Stimulated activated CD8-positive, alpha-beta memory T cell treated with anti-CD3 and anti-CD28 coated beads, Interleukin-4, amount 100 ng/mL, for 48 hours (primary cell): ENCODE results near the gene SRRM1.
A peak's percentile ranks its signal among the peaks of the same experiment; 100 is the strongest.
"Not testable (repeated sequence)": the region's sequence is repeated elsewhere in the genome, so short reads cannot be mapped to it uniquely, and the experiment has no call there.

Source experiments
- DNase-seq: peaks from one replicate; pipeline ENCODE4 v3.0.0-alpha.2; 2020

Gene SRRM1

DNA sequence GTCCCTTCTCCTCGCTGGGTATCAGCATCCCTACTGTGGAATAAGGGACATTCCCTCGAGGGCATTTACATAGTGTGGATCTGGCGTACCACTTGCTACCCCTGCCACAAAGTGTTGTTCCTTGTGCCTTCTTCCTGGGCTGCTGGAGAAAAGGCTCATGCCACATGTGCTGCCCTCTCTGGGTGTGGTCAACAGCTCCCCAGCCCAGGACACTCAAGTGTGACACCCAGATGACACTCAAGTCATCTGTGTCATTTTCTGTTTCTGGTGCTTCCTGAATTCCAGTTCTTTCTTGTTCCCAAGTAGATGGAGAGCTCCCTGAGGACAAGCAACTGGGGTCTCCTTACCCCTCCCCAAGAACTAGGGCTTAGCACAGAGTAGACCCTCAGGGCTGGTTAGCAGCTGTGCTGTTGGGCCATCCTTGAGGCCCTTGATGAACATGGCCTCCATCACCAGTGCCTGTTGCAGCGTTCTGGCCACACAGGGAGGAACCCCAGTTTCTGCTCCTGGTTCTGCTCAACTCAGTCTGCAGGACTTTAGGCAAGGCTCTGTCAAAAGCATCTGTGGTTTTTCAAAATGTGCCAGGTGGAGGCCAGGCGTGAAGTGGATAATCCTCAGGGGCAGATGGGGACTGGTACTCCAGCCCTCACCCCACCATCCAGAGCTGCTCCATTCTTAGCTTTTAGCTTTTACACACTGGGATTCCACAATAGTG, 53.1 kb downstream of the SRRM1 start:
- no peak for DNase-seq

- DNase-seq = no peak
Observed at GRCh38 chr1:24696756-24697330, 53.7 kb downstream of the SRRM1 start.

DNA sequence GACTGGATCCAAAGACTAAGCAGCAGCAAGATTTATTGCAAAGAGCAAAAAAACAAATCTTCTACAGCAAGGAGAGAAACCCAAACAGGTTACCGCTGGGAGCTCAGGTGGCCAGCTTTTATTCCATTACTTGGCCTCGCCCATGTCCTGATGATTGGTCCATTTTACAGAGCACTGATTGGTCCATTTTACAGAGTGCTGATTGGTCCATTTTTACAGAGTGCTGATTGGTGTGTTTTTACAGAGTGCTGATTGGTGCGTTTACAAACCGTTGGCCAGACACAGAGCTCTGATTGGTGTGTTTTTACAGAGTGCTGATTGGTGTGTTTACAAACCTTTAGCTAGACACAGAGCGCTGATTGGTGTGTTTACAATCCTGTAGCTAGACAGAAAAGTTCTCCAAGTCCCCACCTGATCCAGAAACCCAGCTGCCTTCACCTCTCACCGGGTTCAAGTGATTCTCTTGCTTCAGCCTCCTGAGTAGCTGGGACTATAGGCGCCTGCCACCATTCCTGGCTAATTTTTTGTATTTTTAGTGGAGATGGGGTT, 54.4 kb downstream of the SRRM1 start:
- not testable (repeated sequence) for DNase-seq

GRCh38 chr1:24698326-24698725, 55.2 kb downstream of the SRRM1 start:
- not testable (repeated sequence) for DNase-seq

DNA sequence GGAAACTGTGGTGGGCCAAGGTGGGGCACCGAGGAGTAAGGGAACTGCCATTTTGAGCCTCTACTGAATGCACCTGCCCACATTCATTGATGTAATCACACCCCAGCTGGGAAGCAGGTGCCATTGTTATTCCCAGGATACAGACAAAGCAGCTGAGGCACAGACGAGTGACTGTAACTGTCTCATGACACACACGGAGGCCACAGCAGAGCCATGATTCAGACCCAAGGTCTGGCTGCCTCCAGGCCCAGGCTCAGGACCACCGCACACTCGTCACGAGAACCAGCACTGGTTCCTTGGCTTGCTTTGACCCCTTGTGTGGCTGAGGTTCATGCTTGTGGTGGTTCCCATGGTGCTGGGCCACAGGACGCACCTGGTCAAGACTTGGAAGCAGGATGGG, 56.5 kb downstream of the SRRM1 start:
- no peak for DNase-seq

DNA sequence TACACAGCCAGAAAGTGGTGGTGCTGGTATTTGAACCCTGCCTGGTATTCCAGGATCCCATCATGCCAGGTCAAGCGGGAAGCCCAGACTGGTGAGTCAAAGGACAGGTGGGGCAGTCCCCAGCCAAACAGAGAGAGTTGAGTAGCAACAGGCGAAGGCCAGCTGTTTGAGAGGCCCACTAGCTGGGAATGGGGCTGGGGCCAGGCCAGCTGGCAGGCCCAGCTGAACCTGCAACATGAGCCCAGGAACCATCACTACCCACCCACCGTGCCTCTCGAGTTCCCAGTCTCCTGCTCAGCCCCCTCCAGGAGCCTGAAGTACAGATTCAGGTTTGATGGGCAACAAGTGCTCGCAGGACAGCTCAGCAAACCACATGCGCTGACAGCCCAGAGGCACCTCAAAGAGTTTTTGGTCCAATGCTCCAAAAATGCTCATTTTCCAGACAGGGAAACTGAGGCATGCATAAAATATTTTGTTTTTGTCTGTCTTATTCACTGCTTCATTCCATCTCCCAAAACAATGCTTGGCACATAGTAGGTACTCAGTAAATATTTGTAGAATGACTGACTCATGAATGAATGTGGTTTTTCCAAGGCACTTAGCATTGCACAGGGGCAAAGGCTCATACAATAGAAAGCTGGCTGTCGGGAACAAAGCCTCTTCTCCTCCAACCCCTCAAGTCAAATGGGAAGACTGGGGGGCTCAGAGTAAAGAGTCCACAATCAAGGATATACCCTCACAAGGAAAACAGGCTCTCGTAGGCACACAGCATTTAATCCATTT, 59.6 kb downstream of the SRRM1 start:
- no peak for DNase-seq

- DNase-seq = no peak
Observed at GRCh38 chr1:24704411-24705259, 61.5 kb downstream of the SRRM1 start.

GRCh38 chr1:24705260-24706073, 62.4 kb downstream of the SRRM1 start:
- peak; percentile 38 for DNase-seq

GRCh38 chr1:24706074-24706389, 62.9 kb downstream of the SRRM1 start:
- not testable (repeated sequence) for DNase-seq

DNA sequence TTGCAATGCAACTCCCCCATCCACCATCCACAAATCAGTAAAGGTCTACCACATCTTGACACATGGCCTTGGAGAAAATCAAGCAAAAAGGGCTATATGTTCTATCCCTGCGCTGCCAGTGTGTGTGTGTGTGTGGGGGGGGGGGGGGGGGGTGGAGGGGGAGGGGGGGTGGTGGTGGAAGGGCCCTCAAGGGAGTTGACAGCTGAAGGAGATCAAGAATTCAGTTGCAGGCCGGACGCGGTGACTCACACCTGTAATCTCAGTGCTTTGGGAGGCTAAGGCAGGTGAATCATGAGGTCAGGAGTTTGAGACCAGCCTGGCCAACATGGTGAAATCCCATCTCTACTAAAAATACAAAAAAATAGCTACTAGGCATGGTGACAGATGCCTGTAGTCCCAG, 64.6 kb downstream of the SRRM1 start:
- no peak for DNase-seq

DNA sequence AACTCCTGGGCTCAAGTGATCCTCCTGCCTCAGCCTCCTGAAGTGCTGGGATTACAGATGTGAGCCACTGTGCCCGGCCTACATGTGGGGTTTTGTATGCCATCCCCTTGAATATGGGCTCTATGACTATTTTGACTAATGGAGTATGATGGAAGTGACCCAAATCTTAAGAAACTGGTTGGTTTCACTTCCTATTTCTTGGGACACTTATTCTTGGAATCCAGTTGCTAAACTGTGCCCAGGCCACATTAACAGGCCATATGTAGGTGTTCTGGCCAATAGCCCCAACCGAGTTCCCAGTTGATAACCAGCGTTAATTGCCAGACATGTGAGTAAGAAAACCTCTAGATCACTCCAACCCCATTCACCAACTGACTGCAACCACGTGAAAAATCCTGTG, 65.8 kb downstream of the SRRM1 start:
- no peak for DNase-seq

DNA sequence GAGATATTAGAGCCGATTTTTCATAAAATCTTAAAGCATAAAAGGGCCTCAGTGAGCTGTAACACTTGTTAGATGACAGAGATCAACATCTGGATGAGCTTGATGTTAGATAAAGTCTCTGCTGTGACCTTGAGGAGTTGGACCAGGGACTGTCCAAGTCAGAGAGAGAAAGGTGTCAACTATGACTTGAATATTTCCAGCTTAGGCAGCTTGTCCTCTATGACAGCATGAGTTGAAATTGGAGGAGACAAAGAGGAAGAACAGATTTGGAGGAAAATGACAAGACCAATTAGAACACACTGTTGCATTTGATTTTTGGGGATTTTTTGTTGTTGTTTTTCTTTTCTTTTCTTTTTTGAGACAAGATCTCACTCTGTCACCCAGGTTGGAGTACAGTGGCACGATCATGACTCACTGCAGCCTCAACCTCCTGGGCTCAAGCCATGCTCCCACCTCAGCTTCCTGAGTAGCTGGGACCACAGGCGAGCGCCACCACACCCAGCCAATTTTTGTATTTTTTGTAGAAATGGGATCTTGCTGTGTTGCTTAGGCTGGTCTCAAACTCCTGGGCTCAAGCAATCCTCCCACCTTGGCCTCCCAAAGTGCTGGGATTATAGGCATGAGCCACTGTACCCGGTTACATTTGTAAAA, 66.8 kb downstream of the SRRM1 start:
- no peak for DNase-seq

DNA sequence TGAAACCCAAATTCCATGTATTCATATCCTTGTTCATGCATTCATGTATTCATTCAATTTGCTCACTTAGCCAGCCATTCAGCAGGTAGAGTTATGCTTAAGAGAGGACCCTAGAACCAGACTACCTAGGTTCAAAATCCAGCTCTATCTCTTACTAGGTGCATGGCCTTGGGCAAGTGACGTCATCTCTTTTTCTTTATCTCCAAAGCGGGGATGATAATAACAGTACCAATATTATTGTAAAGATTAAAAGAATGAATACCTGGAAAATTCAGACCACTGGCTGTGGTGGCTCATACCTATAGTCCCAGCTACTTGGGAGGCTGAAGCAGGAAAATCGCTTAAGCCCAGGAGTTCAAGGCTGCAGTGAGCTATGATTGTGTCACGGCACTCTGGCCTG, 68.2 kb downstream of the SRRM1 start:
- no peak for DNase-seq

GRCh38 chr1:24713176-24713575, 70.1 kb downstream of the SRRM1 start:
- DNase-seq = no peak

DNA sequence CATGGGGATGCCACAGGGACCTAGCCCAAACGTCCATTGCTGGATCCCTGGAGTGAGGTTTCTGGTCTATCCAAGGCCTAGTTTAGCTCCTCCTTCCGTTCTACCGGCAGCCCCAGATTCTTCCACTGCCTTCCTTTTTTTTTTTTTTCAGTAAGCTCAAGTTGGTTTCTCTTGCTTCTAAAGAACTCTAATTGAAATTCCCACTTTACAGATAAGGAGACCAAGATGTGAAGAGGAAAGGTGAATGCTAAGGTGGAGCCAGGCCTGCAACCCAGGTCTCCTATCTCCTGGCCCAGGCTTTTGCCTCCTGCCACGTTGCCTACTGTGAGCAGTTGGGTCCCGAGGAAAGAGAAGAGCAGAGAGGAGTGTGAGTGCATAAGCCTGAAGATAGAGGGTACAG, 70.6 kb downstream of the SRRM1 start:
- DNase-seq = no peak

GRCh38 chr1:24714859-24715520, 71.9 kb downstream of the SRRM1 start:
- peak; percentile 74 for DNase-seq

DNA sequence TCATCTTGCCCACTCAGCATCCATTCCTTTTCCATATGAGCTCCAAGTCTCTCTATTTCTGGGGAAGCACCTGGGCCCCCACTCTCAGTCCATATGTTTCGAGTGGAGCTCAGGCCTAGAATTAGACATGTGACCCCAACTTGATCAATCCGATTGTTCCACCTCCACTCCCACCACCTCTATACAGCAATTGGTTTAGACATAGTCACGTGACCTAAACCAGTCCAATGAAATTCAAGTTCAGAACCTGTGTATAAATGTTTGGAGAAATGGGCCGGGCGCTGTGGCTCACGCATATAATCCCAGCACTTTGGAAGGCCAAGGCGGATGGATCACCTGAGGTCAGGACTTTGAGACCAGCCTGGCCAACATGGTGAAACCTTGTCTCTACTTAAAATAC, 72.6 kb downstream of the SRRM1 start:
- DNase-seq = no peak

DNA sequence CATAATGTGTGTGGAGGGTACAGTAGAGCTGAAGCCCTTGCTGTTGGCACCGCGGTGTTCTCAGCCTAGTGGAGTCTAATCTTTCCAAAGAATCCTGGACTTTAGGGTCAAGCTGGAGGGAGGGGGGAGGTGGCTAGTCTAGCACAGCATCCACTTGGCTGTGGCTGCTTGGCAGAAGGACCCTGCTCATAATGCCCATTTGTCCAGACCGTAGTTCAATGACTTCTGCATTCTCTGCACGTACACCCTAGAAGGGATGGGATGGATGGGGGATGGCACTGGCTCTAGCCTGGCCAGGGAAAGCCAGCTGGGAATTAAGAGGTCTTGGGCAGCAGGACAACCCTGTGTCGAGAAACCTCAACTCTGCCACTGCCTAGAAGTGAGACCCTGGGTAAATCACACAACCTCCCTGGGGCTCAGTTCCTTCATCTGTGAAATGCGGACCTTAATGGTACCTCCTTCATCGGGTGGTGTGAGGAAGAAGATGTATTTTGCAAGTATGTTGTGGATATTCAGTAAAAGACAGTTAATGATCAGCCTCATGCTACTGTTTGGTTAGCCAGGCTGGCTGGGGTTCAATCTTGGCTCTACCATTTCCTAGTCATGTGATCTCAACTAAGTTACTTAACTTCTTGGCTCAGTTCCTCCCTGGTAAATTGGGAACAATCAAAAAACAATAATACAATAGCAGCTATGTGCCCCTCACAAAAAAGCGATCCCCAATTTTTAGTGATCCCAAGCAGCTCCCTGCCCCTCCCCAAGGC, 75.0 kb downstream of the SRRM1 start:
- no peak for DNase-seq

- no peak for DNase-seq
Observed at GRCh38 chr1:24720152-24720551, 77.0 kb downstream of the SRRM1 start.

DNA sequence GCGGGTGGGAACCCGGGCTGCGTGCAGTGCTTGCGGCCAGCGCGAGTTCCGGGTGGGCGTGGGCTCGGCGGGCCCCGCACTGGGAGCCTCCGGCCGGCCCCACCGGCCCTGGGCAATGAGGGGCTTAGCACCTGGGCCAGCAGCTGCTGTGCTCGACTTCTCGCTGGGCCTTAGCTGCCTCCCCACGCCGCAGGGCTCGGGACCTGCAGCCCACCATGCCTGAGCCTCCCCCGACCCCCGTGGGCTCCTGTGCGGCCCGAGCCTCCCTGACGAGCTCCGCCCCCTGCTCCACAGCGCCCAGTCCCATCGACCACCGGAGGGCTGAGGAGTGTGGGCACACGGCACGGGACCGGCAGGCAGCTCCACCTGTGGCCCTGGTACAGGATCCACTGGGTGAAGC, 78.4 kb downstream of the SRRM1 start:
- no peak for DNase-seq
